RWPE1 (cell line): ENCODE measurements around the gene TIAM2.

Source experiments
- CTCF ChIA-PET: fragments of 350-600 bp; sonication (Branson Sonifier 250); formaldehyde crosslinking; extraction: SDS; loops from one replicate; lab custom pipeline; 2021; lab: Yijun Ruan, JAX
- POLR2A ChIA-PET: fragments of 400-600 bp; formaldehyde crosslinking; extraction: SDS; loops from one replicate; lab custom pipeline; 2020; ENCODE audit warnings: antibody characterized with exemption; ENCODE audit not compliant: low non-redundant PET; lab: Yijun Ruan, JAX
- DNase-seq: peaks from one replicate; pipeline ENCODE4 v3.0.0; 2012; ENCODE audit warnings: low spot score
- H3K27ac ChIP-seq: fragments of 450-650 bp; 2 replicates; pipeline ENCODE4 v1.5.1; 2017
- CTCF ChIP-seq: fragments of 450-650 bp; conservative IDR thresholded peaks from 2 replicates; pipeline ENCODE4 v1.5.1; 2017; ENCODE audit warnings: low read depth, mild to moderate bottlenecking

The TIAM2 gene

GRCh38 chr6:155303361-155303870 lies 308.3 kb downstream of the TIAM2 start:
- ChIA-PET POLR2A (no interaction called here), CTCF (interaction anchor here (0.6 kb wide), 1 partner anchor 1157 kb away, joined by 3 read pairs; no protein-coding TSS in a partner anchor)
- TF ChIP-seq CTCF = no peak
- no peak overlapping the region for H3K27ac ChIP-seq
- no peak for DNase-seq

DNA sequence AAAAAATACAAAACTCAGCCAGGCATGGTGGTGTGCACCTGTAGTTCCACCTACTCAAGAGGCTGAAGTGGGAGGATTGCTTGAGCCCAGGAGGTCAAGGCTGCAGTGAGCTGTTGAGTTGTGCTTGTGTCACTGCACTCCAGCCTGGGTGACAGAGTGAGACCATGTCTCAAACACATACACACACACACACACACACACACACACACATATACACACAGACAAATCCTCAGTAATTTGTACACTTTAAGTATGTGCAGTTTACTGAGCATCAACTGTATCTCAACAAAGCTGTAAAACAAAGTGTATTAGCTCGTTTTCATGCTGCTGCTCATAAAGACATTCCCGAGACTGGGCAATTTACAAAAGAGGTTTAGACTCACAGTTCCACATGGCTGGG lies 311.8 kb downstream of the TIAM2 start:
- no peak for DNase-seq
- TF ChIP-seq CTCF = no peak
- ChIA-PET POLR2A (no interaction called here), CTCF (interaction anchor here (0.6 kb wide), 1 partner anchor 110 kb away, joined by 3 read pairs; no protein-coding TSS in a partner anchor)
- H3K27ac ChIP-seq = no peak overlapping the region
